Measurements from ENCODE around the gene CT47C1.

DNA sequence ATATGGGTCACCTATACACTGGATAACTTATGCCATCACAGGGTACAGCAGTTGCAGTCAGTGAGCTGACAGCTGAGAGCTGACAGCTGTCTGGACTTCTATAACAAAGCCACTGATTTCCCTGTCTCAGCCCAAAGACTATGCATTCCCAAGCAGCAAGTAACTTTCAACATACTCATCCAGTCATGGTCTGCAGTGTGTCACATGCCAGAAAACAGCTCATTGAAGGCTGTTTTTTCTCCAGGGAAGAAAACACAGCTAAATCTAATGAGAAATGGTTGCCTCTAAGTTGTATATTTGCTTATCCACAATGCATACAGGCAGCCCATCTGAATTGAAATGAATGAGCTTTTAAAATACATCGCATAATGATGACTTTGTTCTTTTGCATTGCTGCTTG lies 48.5 kb downstream of the CT47C1 start:
- TF ChIP-seq SMC3 (IDR thresholded peaks at IDR 0.05; ENCODE audit: low read depth, low read length) (no peak), CHD2 (IDR thresholded peaks at IDR 0.05; ENCODE audit: low read length, partially characterized antibody) (no peak), POLR2AphosphoS5 (IDR thresholded peaks at IDR 0.05; ENCODE audit: low read depth, low read length) (no peak), FOSL2 (IDR thresholded peaks at IDR 0.05; ENCODE audit: borderline replicate concordance, low read depth) (no peak), MXI1 (IDR thresholded peaks at IDR 0.05; ENCODE audit: low read depth, low read length) (no peak), YY1 (IDR thresholded peaks at IDR 0.05; ENCODE audit: low read depth) (no peak), RAD21 (IDR thresholded peaks at IDR 0.05; ENCODE audit: low read length) (no peak)
- TF ChIP-seq, protein P1, sequence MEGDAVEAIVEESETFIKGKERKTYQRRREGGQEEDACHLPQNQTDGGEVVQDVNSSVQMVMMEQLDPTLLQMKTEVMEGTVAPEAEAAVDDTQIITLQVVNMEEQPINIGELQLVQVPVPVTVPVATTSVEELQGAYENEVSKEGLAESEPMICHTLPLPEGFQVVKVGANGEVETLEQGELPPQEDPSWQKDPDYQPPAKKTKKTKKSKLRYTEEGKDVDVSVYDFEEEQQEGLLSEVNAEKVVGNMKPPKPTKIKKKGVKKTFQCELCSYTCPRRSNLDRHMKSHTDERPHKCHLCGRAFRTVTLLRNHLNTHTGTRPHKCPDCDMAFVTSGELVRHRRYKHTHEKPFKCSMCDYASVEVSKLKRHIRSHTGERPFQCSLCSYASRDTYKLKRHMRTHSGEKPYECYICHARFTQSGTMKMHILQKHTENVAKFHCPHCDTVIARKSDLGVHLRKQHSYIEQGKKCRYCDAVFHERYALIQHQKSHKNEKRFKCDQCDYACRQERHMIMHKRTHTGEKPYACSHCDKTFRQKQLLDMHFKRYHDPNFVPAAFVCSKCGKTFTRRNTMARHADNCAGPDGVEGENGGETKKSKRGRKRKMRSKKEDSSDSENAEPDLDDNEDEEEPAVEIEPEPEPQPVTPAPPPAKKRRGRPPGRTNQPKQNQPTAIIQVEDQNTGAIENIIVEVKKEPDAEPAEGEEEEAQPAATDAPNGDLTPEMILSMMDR (IDR thresholded peaks at IDR 0.05) = no peak
- TF ChIP-seq, protein P2, sequence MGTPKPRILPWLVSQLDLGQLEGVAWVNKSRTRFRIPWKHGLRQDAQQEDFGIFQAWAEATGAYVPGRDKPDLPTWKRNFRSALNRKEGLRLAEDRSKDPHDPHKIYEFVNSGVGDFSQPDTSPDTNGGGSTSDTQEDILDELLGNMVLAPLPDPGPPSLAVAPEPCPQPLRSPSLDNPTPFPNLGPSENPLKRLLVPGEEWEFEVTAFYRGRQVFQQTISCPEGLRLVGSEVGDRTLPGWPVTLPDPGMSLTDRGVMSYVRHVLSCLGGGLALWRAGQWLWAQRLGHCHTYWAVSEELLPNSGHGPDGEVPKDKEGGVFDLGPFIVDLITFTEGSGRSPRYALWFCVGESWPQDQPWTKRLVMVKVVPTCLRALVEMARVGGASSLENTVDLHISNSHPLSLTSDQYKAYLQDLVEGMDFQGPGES (IDR thresholded peaks at IDR 0.05; ENCODE audit: low read depth, low read length) = no peak

All from SK-N-SH (cell line).